Amniotic stem cell (primary cell): ENCODE results near the gene KIF4B.

Experiments used
- DNase-seq: peaks from one replicate; lab custom pipeline; 2025; lab: John Stamatoyannopoulos, UW

The KIF4B gene

DNA sequence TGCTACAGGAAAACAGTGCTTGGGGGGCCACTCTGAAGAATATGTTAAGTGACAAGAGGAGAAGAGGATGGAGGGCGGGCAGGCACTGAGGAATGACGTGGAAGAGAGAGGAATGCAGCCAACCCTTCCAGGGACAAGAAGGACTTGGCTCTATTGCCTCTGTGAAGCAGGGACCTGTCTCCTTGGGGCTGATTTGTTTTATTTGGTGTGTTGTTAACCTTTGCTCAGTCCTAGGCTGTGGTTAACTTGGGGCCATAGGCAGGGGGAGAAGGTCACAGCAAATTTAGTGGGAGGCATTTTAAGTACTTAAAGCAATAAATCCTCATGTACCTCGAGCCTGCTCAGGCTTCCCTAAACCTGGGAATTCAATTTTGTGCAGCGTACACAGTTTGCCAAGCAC is 39.9 kb downstream of the KIF4B start:
- DNase-seq: no peak

DNA sequence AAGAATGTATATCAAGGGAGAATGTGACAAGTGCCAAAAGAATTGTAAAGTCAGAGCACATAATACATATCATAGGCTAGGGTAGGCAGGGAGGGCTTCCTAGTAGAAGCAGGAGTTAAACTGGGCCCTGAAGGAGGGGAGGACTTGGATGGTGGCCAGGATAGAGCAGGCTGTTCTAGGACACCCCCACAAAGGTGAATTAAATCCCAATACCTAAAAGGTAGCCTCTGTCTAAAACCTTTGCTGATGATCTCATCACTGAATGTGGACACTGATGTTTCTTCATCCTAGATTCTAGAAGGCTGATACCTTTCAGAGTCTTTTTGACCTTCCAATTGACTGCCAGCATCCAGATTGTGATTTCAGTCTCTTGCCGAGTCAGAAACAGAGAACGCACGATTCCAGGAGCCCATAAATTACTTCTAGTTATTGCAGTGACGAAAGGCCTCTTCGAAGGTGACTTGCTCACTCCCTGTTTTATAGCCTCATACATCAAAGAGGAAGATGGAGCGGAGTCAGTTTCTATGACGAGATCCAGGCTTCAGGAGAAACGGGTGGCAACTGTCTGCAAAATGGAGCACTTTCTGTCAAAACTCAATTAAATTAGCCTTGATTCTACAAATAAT is 43.2 kb downstream of the KIF4B start:
- no peak for DNase-seq

- no peak for DNase-seq
Observed at GRCh38 chr5:155057626-155058025, 44.1 kb downstream of the KIF4B start.

DNA sequence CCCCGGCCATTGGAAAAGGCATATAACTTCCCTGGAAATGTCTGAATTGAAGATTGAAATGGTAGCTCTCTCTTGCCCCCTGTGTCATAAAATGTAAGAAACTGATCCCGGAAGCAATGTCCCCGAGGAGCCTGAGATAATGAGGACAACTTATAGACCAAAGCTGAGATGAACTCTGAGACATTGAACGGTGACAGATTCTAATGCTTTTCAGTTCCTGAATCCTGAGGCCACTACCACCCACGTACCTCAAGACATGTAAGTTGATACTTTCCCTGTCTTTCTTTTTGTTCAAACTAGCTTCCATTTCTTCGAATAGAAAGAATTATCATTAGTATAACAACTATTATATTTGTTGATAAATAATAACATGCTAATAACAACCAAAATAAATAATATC is 51.0 kb downstream of the KIF4B start:
- no peak for DNase-seq

DNA sequence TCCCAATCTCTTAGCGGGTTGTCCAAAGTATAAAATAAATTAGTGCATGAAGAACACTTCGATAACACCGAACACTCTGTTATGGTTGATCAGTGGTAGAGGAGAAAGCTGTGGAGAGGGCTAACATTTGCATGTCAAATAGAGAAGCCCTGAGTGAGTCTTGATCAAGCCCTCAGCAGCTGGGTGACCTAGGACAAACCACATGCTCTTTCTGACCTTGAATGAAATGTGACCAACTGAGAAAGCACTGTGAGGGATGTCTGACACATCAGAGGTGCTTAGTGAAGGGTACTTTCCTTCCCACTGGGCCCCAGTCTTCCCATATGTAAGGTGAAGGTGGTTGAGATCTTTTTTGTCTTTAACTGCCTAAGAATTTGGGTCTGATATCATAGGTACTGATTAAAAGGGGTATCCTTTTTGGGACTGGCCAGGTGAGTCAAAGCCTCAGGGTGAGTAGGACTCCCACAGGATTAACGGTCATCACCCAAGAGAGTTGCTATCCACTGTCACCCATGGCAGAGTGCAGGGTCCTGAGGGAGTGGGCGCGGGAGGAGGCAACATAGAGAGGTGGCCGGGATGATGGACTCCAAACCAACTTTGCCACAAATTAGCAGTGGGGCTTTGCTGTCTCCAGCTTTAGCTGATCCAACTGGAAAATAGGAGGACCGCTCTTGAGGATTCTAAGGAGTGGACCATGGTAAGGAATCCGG is 53.5 kb downstream of the KIF4B start:
- no peak for DNase-seq
